Common myeloid progenitor, CD34-positive (primary cell): Measurements from ENCODE around the gene MAP3K15.
"Not testable (repeated sequence)": the region's sequence is repeated elsewhere in the genome, so short reads cannot be mapped to it uniquely, and the experiment has no call there.

Experiments used
- CTCF ChIA-PET: fragments of 350-600 bp; sonication (Branson Sonifier 250); formaldehyde crosslinking; loops from one replicate; lab custom pipeline; 2021; ENCODE audit warnings: antibody characterized with exemption; lab: Charles Lee
- POLR2A ChIA-PET: fragments of 350-600 bp; sonication (Branson Sonifier 250); formaldehyde crosslinking; loops from one replicate; lab custom pipeline; 2021; ENCODE audit warnings: antibody characterized with exemption; lab: Charles Lee
- DNase-seq, 3 donors: peaks; one replicate each; pipeline versions ENCODE4 v3.0.0 to v3.0.0-alpha.2; 2013
- H3K27ac ChIP-seq, 2 experiments: 1 replicate in 1 of 2; 2 replicates in 1 of 2; pipeline ENCODE4 v1.7.0; 2013; ENCODE audit warnings: inconsistent platforms in 2 of 2, low read length in 2 of 2, mild to moderate bottlenecking in 2 of 2, low read depth in 1 of 2, moderate library complexity in 1 of 2; ENCODE audit not compliant: severe bottlenecking in 2 of 2, insufficient read depth in 1 of 2, poor library complexity in 1 of 2
- H3K27me3 ChIP-seq, 5 experiments: replicated peaks in 2 of 5; 1 replicate in 3 of 5; 2 replicates in 2 of 5; pipeline versions ENCODE4 v1.6.1 to v1.7.0; 2013; ENCODE audit warnings: low read length in 4 of 5, mild to moderate bottlenecking in 2 of 5, moderate library complexity in 2 of 5, inconsistent platforms in 1 of 5; ENCODE audit not compliant: insufficient read depth in 5 of 5, control insufficient read depth in 4 of 5
- H3K36me3 ChIP-seq, 4 experiments: 1 replicate in 2 of 4; 2 replicates in 2 of 4; pipeline versions ENCODE4 v1.6.1 to v1.7.0; 2013; ENCODE audit warnings: low read length in 3 of 4, control low read depth in 1 of 4, mild to moderate bottlenecking in 1 of 4; ENCODE audit not compliant: control insufficient read depth in 4 of 4, insufficient read depth in 4 of 4
- H3K4me1 ChIP-seq, 4 experiments: 1 replicate in 3 of 4; 2 replicates in 1 of 4; pipeline versions ENCODE4 v1.6.1 to v1.7.1; 2013; ENCODE audit warnings: low read length in 3 of 4, mild to moderate bottlenecking in 3 of 4, control low read depth in 1 of 4, inconsistent platforms in 1 of 4, moderate library complexity in 1 of 4; ENCODE audit not compliant: control insufficient read depth in 4 of 4, insufficient read depth in 4 of 4; ENCODE audit errors: control extremely low read depth in 1 of 4
- H3K4me3 ChIP-seq, 7 experiments: 1 replicate in 4 of 7; 2 replicates in 3 of 7; pipeline versions ENCODE4 v1.5.1 to v1.7.0; 2013; ENCODE audit warnings: mild to moderate bottlenecking in 7 of 7, low read length in 6 of 7, moderate library complexity in 6 of 7, inconsistent platforms in 2 of 7, low read depth in 2 of 7, control low read depth in 1 of 7; ENCODE audit not compliant: insufficient read depth in 4 of 7, control insufficient read depth in 1 of 7; ENCODE audit errors: extremely low read depth in 1 of 7
- H3K9me3 ChIP-seq, 5 experiments: 1 replicate in 4 of 5; 2 replicates in 1 of 5; pipeline versions ENCODE4 v1.6.1 to v1.7.1; 2013; ENCODE audit warnings: low read length in 4 of 5, mild to moderate bottlenecking in 2 of 5, inconsistent platforms in 1 of 5, low read depth in 1 of 5, moderate library complexity in 1 of 5; ENCODE audit not compliant: control insufficient read depth in 4 of 5, insufficient read depth in 2 of 5; ENCODE audit errors: control extremely low read depth in 1 of 5
- WGBS: methylation state at CpG from one replicate; pipeline ENCODE4 v1.1.5; 2013; ENCODE audit not compliant: insufficient coverage; 5-methylcytosine and 5-hydroxymethylcytosine counted together

The MAP3K15 gene

DNA sequence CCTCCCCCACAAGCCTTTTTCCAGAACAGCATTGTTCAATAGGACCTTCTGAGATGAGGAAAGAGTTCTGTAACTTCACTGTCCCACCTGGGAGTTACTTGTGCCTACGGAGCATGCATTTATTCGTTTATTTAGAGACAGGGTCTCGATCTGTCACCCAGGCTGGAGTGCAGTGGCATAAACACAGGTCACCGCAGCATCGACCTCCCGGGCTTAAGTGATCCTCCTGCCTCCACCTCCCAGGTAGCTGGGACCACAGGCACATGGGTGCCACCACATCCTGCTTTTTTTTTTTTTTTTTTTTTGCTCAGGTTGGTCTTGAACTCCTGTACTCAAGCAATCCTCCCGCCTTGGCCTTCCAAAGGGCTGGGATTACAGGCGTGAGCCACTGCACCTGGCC, 2.9 kb downstream of the MAP3K15 start:
- ChIA-PET CTCF (no interaction called here), POLR2A (no interaction called here)
- WGBS, result 94% methylated on average over 8 of the region's 8 CpGs
- no peak overlapping the region for H3K27ac ChIP-seq
- H3K9me3 ChIP-seq, result no peaks in the 10 kb centered on the region
- H3K27me3 ChIP-seq, result peaks cover 0 to 5% (median 2%) of the 10 kb centered on the region in 5 experiments
- H3K4me3 ChIP-seq, result no peak overlapping the region
- DNase-seq, result no peak
- H3K36me3 ChIP-seq, result no peaks in the 10 kb centered on the region
- H3K4me1 ChIP-seq, result peaks cover 0 to 12% (median 2%) of the 10 kb centered on the region in 4 experiments

DNA sequence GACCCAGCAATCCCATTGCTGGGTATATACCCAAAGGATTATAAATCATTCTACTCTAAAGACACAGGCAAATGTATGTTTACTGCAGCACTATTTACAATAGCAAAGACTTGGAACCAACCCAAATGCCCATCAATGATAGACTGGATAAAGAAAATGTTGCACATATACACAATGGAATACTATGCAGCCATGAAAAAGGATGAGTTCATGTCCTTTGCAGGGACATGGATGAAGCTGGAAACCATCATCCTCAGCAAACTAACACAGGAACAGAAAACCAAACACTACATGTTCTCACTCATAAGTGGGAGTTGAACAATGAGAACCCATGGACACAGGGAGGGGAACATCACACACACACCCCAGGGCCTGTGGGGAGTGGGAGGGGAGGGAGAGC, 3.5 kb downstream of the MAP3K15 start:
- DNase-seq, POLR2A ChIA-PET, H3K27ac ChIP-seq, H3K27me3 ChIP-seq, H3K9me3 ChIP-seq, CTCF ChIA-PET, H3K36me3 ChIP-seq, H3K4me3 ChIP-seq: not testable (repeated sequence)
- peaks cover 0 to 12% (median 2%) of the 10 kb centered on the region in 4 experiments for H3K4me1 ChIP-seq

- H3K27ac ChIP-seq, result no peak overlapping the region
- no peak for DNase-seq
- no peaks in the 10 kb centered on the region for H3K4me1 ChIP-seq
- H3K36me3 ChIP-seq, result no peaks in the 10 kb centered on the region
- ChIA-PET POLR2A (no interaction called here), CTCF (no interaction called here)
- 94% methylated on average over 7 of the region's 7 CpGs for WGBS
- H3K9me3 ChIP-seq, result no peaks in the 10 kb centered on the region
- no peak overlapping the region for H3K4me3 ChIP-seq
- peaks cover 0 to 4% (median 0%) of the 10 kb centered on the region in 5 experiments for H3K27me3 ChIP-seq
Observed at GRCh38 chrX:19496711-19497110, 18.6 kb downstream of the MAP3K15 start.

GRCh38 chrX:19487520-19488200, 27.6 kb downstream of the MAP3K15 start:
- H3K36me3 ChIP-seq, result no peaks in the 10 kb centered on the region
- no peak overlapping the region for H3K27ac ChIP-seq
- CTCF ChIA-PET, result no interaction called here
- H3K4me3 ChIP-seq, result no peak overlapping the region
- H3K27me3 ChIP-seq, result peaks cover 0 to 5% (median 0%) of the 10 kb centered on the region in 5 experiments
- whole genome bisulfite sequencing, result 92% methylated on average over 2 of the region's 3 CpGs
- H3K9me3 ChIP-seq, result no peaks in the 10 kb centered on the region
- POLR2A ChIA-PET, result no interaction called here
- no peak for DNase-seq
- H3K4me1 ChIP-seq, result peaks cover 0 to 5% (median 3%) of the 10 kb centered on the region in 4 experiments

GRCh38 chrX:19479458-19479857, 35.9 kb downstream of the MAP3K15 start:
- Histone ChIP-seq H3K4me1 (no peaks in the 10 kb centered on the region), H3K27me3 (no peaks in the 10 kb centered on the region), H3K36me3 (no peaks in the 10 kb centered on the region), H3K4me3 (no peak overlapping the region), H3K27ac (no peak overlapping the region), H3K9me3 (no peaks in the 10 kb centered on the region)
- no peak for DNase-seq
- POLR2A ChIA-PET, result no interaction called here
- 100% methylated on average over 1 of the region's 1 CpG for WGBS
- CTCF ChIA-PET, result no interaction called here

GRCh38 chrX:19468383-19468782, 46.9 kb downstream of the MAP3K15 start:
- H3K4me3 ChIP-seq, DNase-seq, H3K27ac ChIP-seq, H3K9me3 ChIP-seq, H3K4me1 ChIP-seq, H3K36me3 ChIP-seq, POLR2A ChIA-PET, H3K27me3 ChIP-seq, CTCF ChIA-PET: not testable (repeated sequence)
- WGBS, result 100% methylated on average over 1 of the region's 2 CpGs

- no peaks in the 10 kb centered on the region for H3K27me3 ChIP-seq
- ChIA-PET POLR2A (no interaction called here), CTCF (interaction anchor here (0.5 kb wide), 1 partner anchor 53 kb away, joined by 3 read pairs; no protein-coding TSS in a partner anchor)
- H3K4me3 ChIP-seq, result no peak overlapping the region
- WGBS, result no CpG with 5 or more reads among the region's 1 CpG
- no peak overlapping the region for H3K27ac ChIP-seq
- H3K9me3 ChIP-seq, result no peaks in the 10 kb centered on the region
- no peak for DNase-seq
- no peaks in the 10 kb centered on the region for H3K36me3 ChIP-seq
- no peaks in the 10 kb centered on the region for H3K4me1 ChIP-seq
Observed at GRCh38 chrX:19462879-19463278, 52.4 kb downstream of the MAP3K15 start.
